M059J (cell line): ENCODE measurements around the gene ITGA4. TPM values are rescaled to one million over a fixed set of nuclear protein-coding genes. Genes with fewer than 3 reads are reported as not detected.
A peak's percentile ranks its signal among the peaks of the same experiment; 100 is the strongest.

ENCODE experiments used
- DNase-seq: peaks from one replicate; pipeline ENCODE4 v3.0.0-alpha.2; 2012; ENCODE audit warnings: low read depth
- total RNA-seq: library from RNA; depleted of rRNA; stranded (reverse); fragments of >200 nt; shearing (Covaris generic); gene quantifications from 2 replicates; pipeline ENCODE4 v1.2.3, GENCODE V29; 2014

The ITGA4 gene
- total RNA-seq, 1 experiment from 2014 or later, result 47.6 TPM

GRCh38 chr2:181458871-181459270 lies 1.7 kb downstream of the ITGA4 start:
- DNase-seq, result no peak

- peak; percentile 22 for DNase-seq
Measured at GRCh38 chr2:181459621-181460021, 2.4 kb downstream of the ITGA4 start.

GRCh38 chr2:181461056-181461997 lies 4.1 kb downstream of the ITGA4 start:
- no peak for DNase-seq

- peak; percentile 11 for DNase-seq
Measured at GRCh38 chr2:181462033-181462432, 4.8 kb downstream of the ITGA4 start.

GRCh38 chr2:181463588-181463987 lies 6.4 kb downstream of the ITGA4 start:
- DNase-seq, result no peak

GRCh38 chr2:181464966-181465365 lies 7.8 kb downstream of the ITGA4 start:
- DNase-seq, result no peak

GRCh38 chr2:181465676-181466375 lies 8.6 kb downstream of the ITGA4 start:
- peak; percentile 59 for DNase-seq

GRCh38 chr2:181466661-181467576 lies 9.7 kb downstream of the ITGA4 start:
- DNase-seq, result peak; percentile 50

- DNase-seq, result peak; percentile 13
Measured at GRCh38 chr2:181467966-181468707, 11.0 kb downstream of the ITGA4 start.

GRCh38 chr2:181468811-181469210 lies 11.6 kb downstream of the ITGA4 start:
- peak; percentile 48 for DNase-seq

- peak; percentile 45 for DNase-seq
Measured at GRCh38 chr2:181471226-181471625, 14.0 kb downstream of the ITGA4 start.

GRCh38 chr2:181471783-181472182 lies 14.6 kb downstream of the ITGA4 start:
- DNase-seq, result peak; percentile 54

GRCh38 chr2:181472990-181473389 lies 15.8 kb downstream of the ITGA4 start:
- DNase-seq, result no peak

- peak; percentile 17 for DNase-seq
Measured at GRCh38 chr2:181474222-181474881, 17.2 kb downstream of the ITGA4 start.

- DNase-seq, result no peak
Measured at GRCh38 chr2:181483211-181483610, 26.0 kb downstream of the ITGA4 start.

GRCh38 chr2:181483876-181484275 lies 26.7 kb downstream of the ITGA4 start:
- no peak for DNase-seq

GRCh38 chr2:181484851-181485637 lies 27.9 kb downstream of the ITGA4 start:
- no peak for DNase-seq

- DNase-seq, result no peak
Measured at GRCh38 chr2:181485638-181485946, 28.4 kb downstream of the ITGA4 start.

- no peak for DNase-seq
Measured at GRCh38 chr2:181499231-181499630, 42.0 kb downstream of the ITGA4 start.

- no peak for DNase-seq
Measured at GRCh38 chr2:181500201-181500600, 43.0 kb downstream of the ITGA4 start.
